Activated T-cell treated with anti-CD3 and anti-CD28 coated beads for 48 hours (primary cell): ENCODE data around the gene IL4R.

Experiments used
- DNase-seq: peaks from one replicate; pipeline ENCODE4 v3.0.0-alpha.2; 2020; ENCODE audit warnings: low read depth

Gene IL4R

GRCh38 chr16:27315333-27316037 is 1.7 kb downstream of the IL4R start:
- DNase-seq = peak; percentile 62

DNA sequence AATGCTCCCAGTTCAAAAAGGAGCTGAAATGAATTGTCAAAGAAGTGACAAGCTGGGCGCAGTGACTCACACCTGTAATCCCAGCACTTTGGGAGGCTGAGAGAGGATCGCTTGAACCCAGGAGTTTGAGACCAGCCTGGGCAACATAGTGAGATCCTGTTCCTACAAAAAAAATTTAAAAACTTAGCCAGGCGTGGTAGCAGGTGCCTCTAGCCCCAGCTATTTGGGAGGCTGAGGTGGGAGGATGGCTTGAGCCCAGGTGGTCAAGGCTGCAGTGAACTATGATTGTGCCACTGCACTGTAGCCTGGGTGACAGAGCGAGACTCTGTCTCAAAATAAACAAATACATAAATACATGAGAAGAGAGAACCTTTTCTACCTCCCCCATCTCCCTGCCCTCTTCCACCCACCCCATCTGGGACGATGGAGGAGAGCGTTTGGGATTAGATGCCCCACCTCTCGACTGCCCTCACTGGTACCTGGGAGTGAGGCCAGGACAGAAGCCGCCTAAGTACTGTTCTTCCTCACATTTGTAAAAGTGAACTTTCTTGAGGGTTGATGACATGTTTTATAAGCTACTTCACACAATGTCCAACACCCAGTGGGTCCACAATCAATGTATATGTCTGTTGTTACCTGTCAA is 2.4 kb downstream of the IL4R start:
- no peak for DNase-seq

DNA sequence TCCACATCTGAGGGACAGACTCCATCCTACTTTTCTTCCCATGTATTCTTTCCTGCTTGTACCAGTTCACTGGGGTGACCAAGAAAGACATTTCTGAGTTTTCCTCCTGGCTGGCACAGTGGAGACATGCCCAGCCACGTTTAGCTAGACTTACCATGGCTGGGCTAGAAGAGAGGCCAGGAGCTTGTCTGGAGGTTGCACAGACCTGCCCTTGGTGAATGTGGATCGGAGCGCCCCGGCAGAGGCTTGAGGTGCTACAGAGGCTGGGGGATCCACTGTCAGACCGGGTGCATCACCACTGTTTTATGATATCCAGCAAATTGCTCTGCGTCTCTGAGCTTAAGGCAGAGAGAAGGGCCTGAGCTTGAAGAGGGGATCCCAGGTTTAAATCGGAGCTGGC is 3.5 kb downstream of the IL4R start:
- no peak for DNase-seq

GRCh38 chr16:27317738-27318391 is 4.1 kb downstream of the IL4R start:
- DNase-seq = peak; percentile 43

DNA sequence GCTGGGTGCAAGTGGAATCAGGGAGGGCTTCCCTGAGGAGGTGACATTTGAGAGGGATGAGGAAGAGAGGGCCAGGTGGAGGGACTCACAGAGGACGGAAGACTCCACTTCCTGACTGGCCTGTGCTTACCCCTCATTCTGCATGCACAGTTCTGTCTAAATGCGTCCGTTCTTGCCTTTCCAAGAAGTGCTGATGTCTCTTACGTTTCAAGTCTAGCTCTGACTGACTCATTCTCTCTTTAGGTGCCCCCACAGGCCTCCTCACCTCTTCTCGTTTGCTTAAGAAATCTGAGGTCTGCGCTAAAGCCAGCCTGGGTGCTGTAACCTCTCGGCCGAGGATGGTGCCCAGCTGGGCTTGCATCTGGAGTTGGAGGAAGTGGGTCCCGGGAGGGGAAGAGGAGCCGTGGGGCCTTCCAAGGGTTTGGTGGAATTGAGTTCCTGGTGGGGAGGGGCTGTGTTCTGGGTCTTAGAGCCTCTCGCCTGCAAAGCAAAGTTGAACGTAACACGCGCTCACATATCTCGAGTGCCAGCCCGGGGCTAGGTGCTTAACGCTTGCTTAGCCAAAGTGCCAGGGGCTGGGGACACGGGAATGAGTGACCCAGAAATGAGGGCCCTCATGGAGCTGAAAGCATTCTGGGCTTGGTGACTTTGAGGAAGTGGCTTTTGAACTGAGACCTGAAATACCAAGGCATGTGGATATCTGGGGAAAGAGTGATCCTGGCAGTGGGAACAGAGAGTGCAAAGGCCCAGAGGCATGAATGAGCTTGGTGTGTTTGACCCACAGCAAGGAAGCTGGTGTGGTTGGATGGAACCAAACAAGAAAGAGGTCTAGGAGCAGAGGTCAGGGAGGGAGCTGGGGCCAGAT is 4.8 kb downstream of the IL4R start:
- DNase-seq = peak; percentile 51

DNA sequence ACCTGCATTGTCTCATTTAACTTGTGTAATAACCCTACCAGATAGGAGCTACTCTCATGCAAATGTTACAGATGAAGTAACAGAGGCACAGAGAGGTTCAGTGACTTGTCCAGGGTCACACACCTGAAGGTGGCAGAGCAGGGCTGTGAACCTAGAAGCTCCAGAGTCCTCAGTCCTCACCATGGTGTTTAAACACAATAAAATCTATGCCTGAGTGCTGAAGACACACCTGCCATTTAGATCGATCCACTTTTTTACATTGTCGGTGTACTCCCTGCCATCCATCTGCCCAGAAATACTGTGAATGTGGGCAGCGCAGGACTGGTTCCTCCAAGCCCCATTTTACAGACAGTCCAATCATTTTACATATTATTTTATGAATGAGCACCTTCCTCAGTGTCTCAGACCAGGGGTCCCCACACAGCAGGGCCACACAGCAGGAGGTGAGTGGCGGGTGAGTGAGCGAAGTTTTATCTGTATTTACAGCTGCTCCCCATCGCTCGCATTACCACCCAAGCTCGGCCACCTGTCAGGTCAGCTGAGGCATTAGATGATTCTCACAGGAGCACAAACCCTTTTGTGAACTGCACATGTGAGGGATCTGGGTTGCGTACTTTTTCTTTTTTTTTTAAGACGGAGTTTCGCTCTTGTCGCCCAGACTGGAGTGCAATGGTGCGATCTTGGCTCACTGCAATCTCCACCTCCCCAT is 5.6 kb downstream of the IL4R start:
- DNase-seq = no peak

GRCh38 chr16:27320261-27321012 is 6.7 kb downstream of the IL4R start:
- DNase-seq = no peak

- no peak for DNase-seq
These were observed 7.5 kb downstream of the IL4R start for GRCh38 chr16:27321013-27321915.

DNA sequence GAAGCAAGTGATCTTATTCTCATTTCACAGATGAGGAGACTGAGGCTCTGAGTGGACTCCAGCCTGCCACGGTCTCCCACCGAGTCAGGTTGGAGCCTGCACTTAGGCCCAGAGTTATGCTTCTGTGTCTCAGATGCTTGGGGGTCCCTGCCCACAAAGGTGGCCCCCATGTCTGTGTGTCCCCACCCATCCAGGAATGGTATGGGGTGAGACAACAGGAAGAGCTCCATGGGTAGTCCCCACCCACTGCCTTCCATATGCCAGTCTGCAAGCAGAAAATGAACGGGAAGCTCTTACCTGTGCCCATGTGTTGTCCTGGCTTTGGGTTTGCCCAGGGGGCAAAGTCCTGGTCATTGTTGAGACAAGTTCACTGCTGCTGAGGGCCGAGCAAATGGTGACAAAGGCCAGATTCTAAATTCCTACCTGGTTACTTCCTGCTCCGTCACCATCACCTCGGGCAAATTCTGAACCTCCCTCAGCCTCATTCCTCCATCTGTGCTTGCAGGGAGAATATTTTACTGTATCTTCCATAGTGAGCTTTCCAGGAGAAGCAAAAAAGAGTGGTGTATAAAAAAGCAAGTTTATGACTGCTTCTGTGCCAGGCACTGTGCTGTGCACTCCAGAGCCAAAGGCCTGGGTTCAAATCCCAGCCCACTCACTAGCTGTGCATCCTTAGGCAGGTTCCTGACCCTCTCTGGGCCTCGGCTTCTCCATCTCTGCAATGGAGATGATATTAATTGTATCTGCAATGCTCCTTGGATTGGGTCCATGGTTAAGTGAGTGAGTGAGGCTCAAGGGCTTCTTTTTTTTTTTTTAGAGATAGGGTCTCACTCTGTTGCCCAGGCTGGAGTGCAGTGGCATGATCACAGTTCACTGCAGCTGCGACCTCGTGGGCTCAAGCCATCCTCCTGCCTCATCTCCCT is 9.3 kb downstream of the IL4R start:
- no peak for DNase-seq

DNA sequence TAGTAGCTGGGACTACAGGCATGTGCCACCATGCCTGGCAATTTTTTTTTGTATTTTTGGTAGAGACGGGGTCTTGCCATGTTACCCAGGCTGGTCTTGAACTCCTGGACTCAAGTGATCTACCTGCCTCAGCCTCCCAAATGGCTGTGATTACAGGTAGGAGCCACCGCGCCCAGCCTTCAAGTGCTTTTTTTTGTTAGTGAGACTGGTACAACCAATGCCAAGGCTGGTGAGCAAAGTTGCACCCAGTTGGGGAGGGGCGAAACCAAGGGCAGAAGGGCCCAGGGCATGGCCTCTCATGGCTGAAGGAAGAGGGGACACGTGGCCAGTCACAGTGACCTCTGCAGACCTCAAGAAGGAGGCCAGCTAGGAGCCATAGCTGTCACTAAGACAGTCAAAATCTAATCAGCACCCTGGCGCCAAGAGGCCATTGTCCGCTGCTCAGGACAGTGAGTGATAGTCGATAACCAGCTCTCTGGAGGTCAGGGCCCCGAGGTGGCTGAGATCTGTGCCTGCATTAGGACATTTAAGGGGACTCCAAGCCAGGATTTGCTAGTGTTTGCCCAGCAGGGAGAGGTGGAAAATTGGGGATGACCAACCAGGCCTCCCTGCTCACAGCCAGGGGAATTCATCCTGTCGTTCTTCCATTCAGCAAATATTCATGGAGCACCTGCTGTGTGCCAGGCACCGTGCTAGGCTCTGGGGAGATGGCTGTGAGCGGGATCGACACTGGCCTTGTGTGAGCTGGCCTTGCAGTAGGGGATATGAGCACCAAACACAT is 10.2 kb downstream of the IL4R start:
- DNase-seq = no peak

- DNase-seq = no peak
These were observed 11.1 kb downstream of the IL4R start for GRCh38 chr16:27324851-27325301.

DNA sequence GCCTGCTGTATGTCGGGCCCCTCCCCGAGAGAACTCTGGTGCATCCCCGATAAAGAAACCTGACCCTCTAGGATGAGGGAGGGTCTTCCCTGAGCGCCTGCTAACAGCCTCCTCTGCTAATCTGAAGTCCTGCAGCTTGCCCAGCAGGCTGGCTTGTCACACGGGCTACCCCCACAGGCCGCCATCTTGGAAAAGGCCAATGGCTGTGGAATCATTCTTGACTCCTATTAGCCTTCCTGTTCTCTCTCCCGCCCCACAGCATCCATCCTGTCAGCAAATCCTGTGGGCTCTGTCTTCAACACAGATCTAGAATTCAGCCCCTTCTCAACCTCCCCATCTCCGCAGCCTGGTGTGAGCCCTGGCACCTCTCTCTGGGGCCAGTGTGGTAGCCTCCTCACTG is 12.0 kb downstream of the IL4R start:
- DNase-seq = no peak

- DNase-seq = no peak
These were observed 12.5 kb downstream of the IL4R start for GRCh38 chr16:27326251-27326650.

GRCh38 chr16:27326738-27327585 is 13.2 kb downstream of the IL4R start:
- peak; percentile 47 for DNase-seq

GRCh38 chr16:27327586-27327915 is 13.8 kb downstream of the IL4R start:
- no peak for DNase-seq

DNA sequence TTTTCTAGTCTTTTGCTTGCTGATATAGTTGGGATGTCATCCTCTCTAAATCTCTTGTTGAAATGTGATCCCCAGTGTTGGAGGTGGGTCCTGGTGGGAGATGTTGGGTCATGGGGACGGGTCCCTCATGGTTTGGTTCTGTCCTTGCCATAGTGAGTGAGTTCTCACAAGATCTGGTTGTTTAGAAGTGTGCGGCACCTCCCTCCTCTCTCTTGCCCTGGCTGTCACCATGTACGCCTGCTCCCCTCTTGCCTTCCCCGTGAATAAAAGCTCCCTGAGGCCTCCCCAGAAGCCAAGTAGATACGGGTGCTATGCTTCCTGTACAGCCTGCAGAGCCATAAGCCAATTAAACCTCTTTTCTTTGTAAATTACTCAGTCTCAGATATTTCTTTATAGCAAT is 15.2 kb downstream of the IL4R start:
- no peak for DNase-seq
